HG03432 (cell line): ENCODE results near the gene BORCS6.
"Not testable (repeated sequence)": the region's sequence is repeated elsewhere in the genome, so short reads cannot be mapped to it uniquely, and the experiment has no call there.

Experiments
- ATAC-seq: cut with Tn5 transposase; IDR thresholded peaks from one replicate; pipeline ENCODE4 v1.9.1; 2021; ENCODE audit warnings: mild to moderate bottlenecking, moderate library complexity; ENCODE audit not compliant: unreplicated experiment

The BORCS6 gene

GRCh38 chr17:8175795-8176196, 14.2 kb downstream of the BORCS6 start:
- peak; percentile 7 for ATAC-seq

- ATAC-seq = no peak
Observed at GRCh38 chr17:8173871-8174322, 16.1 kb downstream of the BORCS6 start.

- ATAC-seq = peak; percentile 69
Observed at GRCh38 chr17:8173056-8173870, 16.7 kb downstream of the BORCS6 start.

- ATAC-seq = not testable (repeated sequence)
Observed at GRCh38 chr17:8170186-8170585, 19.8 kb downstream of the BORCS6 start.

GRCh38 chr17:8167526-8167925, 22.5 kb downstream of the BORCS6 start:
- no peak for ATAC-seq

GRCh38 chr17:8166731-8167130, 23.2 kb downstream of the BORCS6 start:
- ATAC-seq = no peak

- ATAC-seq = no peak
Observed at GRCh38 chr17:8164815-8165131, 25.2 kb downstream of the BORCS6 start.

GRCh38 chr17:8163978-8164814, 25.8 kb downstream of the BORCS6 start:
- no peak for ATAC-seq

GRCh38 chr17:8162997-8163977, 26.7 kb downstream of the BORCS6 start:
- no peak for ATAC-seq

GRCh38 chr17:8162233-8162996, 27.6 kb downstream of the BORCS6 start, which contains the start of gene VAMP2:
Gene VAMP2, minus strand, starts transcription at chr17:8162948. Its CDS starts 69 bp downstream, at chr17:8162879.
- ATAC-seq = peak; percentile 42

- no peak for ATAC-seq
Observed at GRCh38 chr17:8161289-8162232, 28.4 kb downstream of the BORCS6 start.

- no peak for ATAC-seq
Observed at GRCh38 chr17:8160741-8161221, 29.2 kb downstream of the BORCS6 start.

GRCh38 chr17:8160224-8160577, 29.8 kb downstream of the BORCS6 start:
- no peak for ATAC-seq

GRCh38 chr17:8159459-8160223, 30.3 kb downstream of the BORCS6 start:
- no peak for ATAC-seq

- no peak for ATAC-seq
Observed at GRCh38 chr17:8159032-8159400, 31.0 kb downstream of the BORCS6 start.

- no peak for ATAC-seq
Observed at GRCh38 chr17:8158267-8159031, 31.5 kb downstream of the BORCS6 start.

- peak; percentile 77 for ATAC-seq
Observed at GRCh38 chr17:8156246-8156992, 33.6 kb downstream of the BORCS6 start.
